Psoas muscle (tissue), 8 donors: ENCODE measurements around the gene HELZ2. TPM values are rescaled to one million over a fixed set of nuclear protein-coding genes. Genes with fewer than 3 reads are reported as not detected.
"Not testable (repeated sequence)": the region's sequence is repeated elsewhere in the genome, so short reads cannot be mapped to it uniquely, and the experiment has no call there.

Experiments used
- ATAC-seq, 4 donors: fragments of 200-7000 bp; cut with Tn5 transposase; one replicate each; pipeline ENCODE4 v1.9.1; 2020; ENCODE audit warnings: moderate library complexity in 3 of 4, mild to moderate bottlenecking in 2 of 4
- DNase-seq, 2 donors: peaks; one replicate each; pipeline ENCODE4 v3.0.0-alpha.2; 2020
- H3K27ac ChIP-seq: fragments of 200-600 bp; one replicate; pipeline ENCODE4 v1.8.0; 2022
- H3K27me3 ChIP-seq, 3 donors: fragments of 200-600 bp in 1 of 3; one replicate each; pipeline versions ENCODE4 v1.6.1 to v1.8.0; 2013 to 2022; ENCODE audit warnings: low read length in 2 of 3, mild to moderate bottlenecking in 2 of 3, moderate library complexity in 1 of 3; ENCODE audit not compliant: insufficient read depth in 3 of 3
- H3K36me3 ChIP-seq, 2 donors: fragments of 200-600 bp in 1 of 2; one replicate each; pipeline versions ENCODE4 v1.6.1 to v1.8.0; 2013 to 2022; ENCODE audit warnings: low read depth in 1 of 2, mild to moderate bottlenecking in 1 of 2, moderate library complexity in 1 of 2; ENCODE audit not compliant: insufficient read depth in 1 of 2
- H3K4me1 ChIP-seq: fragments of 200-600 bp; one replicate; pipeline ENCODE4 v1.8.0; 2022
- H3K4me3 ChIP-seq: fragments of 200-600 bp; one replicate; pipeline ENCODE4 v1.8.0; 2022; ENCODE audit warnings: mild to moderate bottlenecking
- H3K9me3 ChIP-seq: fragments of 200-600 bp; one replicate; pipeline ENCODE4 v1.8.0; 2022
- CTCF ChIP-seq: fragments of 200-600 bp; IDR thresholded peaks from one replicate; pipeline ENCODE4 v1.8.0; 2022; ENCODE audit warnings: antibody characterized with exemption
- WGBS, 3 donors: extraction: QIAGEN DNeasy Blood & Tissue Kit; methylation state at CpG; one replicate each; pipeline versions ENCODE4 v1.1.6 to v1.1.7; 2013; 5-methylcytosine and 5-hydroxymethylcytosine counted together
- intact Hi-C, 2 donors: fragments of 100-400 bp; cut with DNase I; formaldehyde crosslinking; loops; one replicate each; pipeline versions ENCODE4 v1.11.0 to v1.14.2; 2022
- polyA plus RNA-seq, 3 donors: library from polyadenylated mRNA; stranded (reverse); fragments of 200-250 nt; gene quantifications; one replicate each; pipeline ENCODE4 v1.2.3, GENCODE V29; 2013
- total RNA-seq, 4 donors: library from RNA; stranded (reverse); fragmentation: NEBNext Ultra II Directional in 2 of 4; extraction: Animal tissue kit (Norgen Biotek cat#: 25700) in 2 of 4; gene quantifications; one replicate each; pipeline versions ENCODE4 v1.2.1 to v1.2.4, GENCODE V29; 2021 to 2023
- donor health status: healthy with polysubstance abuse.
- donor health status: DM: no; HTN: no; CAD: no; lungs with moderate emphysema.
- donor health status: Bipolar disorder and iron deficiency.
- donor health status: healthy.
- donor health status: DM: yes; HTN: yes; CAD: no.
- donor health status: DM: no; HTN: no; CAD: no.
- donor health status: DM: no; HTN: no; CAD: no.
- donor health status: DM: yes; HTN: yes; CAD: no.

The HELZ2 gene
- total and polyA plus RNA-seq, 7 donors, result 0.82 to 8.0 (median 3.5) TPM

DNA sequence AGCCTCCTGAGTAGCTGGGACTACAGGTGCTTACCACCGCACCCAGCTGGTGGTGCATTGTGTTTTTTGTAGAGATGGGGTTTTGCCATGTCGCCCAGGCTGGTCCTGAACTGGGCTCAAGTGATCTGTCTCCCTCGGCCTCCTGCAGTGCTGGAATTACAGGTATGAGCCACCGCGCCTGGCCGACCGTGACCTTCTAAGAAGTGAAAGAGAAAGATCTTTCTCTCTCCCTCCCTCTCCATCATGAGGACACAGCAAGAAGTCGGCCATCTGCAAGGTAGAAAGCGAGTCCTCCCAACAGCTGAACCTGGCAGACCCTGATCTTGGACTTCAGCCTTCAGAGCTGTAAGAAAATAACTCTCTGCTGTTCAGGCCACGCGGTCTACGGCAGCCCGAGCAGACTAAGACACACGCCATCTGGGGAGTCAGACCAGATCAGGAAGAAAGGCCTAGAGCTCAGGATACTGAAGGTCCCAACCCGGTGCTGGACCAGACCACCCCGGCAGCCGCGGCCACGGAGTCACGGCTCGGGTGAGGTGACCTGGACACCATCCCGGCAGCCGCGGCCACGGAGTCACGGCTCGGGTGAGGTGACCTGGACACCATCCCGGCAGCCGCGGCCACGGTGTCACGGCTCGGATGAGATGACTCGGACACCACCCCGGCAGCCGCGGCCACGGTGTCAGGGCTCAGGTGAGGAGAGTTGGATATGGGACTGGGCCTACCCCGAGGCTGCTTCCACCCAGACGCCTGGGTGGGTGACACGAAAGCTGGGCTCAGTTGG lies 43.2 kb upstream of the HELZ2 start:
- H3K27me3 ChIP-seq, result no peaks in the 10 kb centered on the region
- no peak overlapping the region for H3K27ac ChIP-seq
- intact Hi-C loops, result no loop called here
- DNase-seq, result no peak
- WGBS, 3 donors, result 91 to 94% (median 93%) methylated on average over 41 of the region's 41 CpGs
- no peak for TF ChIP-seq CTCF
- H3K4me1 ChIP-seq, result no peaks in the 10 kb centered on the region
- H3K4me3 ChIP-seq, result no peak overlapping the region
- no peak for ATAC-seq
- peaks cover 2 to 44% of the 10 kb centered on the region in 2 donors for H3K36me3 ChIP-seq
- no peaks in the 10 kb centered on the region for H3K9me3 ChIP-seq

- not testable (repeated sequence) for H3K27me3 ChIP-seq, DNase-seq, H3K4me1 ChIP-seq, H3K4me3 ChIP-seq, H3K27ac ChIP-seq, H3K9me3 ChIP-seq
- peaks cover 2 to 39% of the 10 kb centered on the region in 2 donors for H3K36me3 ChIP-seq
- TF ChIP-seq CTCF, result peak; percentile 15
- 81 to 94% (median 83%) methylated on average over 15 to 18 of the region's 18 CpGs for WGBS, 3 donors
- ATAC-seq, result peak in 1 of 4 donors; percentile 38
- intact Hi-C loops, result loop anchor here (2.0 to 5.0 kb wide), 2 partner anchors 75 to 77 kb away; partner anchors contain the start of gene PTK6 (in 1 of the 2)
Observed at GRCh38 chr20:63613863-63614594, 40.0 kb upstream of the HELZ2 start.

DNA sequence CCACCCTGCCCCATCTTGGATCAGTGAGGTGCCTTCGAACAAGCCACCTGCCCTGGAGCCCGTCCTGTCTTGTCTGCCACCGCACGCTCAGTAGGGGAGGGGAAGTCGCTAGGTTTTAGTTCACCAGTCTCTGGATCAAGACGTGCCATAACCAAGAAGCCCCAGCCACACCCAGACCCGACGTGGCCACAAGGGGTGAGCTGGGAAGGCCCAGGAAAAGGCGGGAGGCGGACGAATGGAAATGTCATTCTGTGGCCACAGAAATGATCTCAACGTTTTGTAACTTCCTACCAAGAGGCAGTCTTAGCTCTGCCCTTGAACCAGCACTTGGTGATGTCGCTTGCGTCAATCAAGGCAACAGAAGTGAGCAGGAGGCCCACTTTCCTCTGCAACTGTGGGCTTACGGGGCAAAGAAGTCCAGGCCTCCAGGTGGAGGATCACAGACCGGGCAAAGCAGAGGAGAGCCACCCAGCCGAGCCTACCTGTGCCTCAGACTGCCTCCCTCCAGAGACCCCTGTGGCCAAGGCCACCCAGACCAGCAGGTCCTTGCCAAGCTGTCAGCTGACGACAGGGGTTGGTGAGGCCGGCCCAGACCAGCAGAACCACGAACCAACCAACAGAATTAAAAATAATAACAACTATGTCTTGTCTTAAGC lies 38.4 kb upstream of the HELZ2 start:
- Histone ChIP-seq H3K4me3 (no peak overlapping the region), H3K36me3 (peaks cover 0 to 22% of the 10 kb centered on the region in 2 donors), H3K27me3 (no peaks in the 10 kb centered on the region), H3K9me3 (no peaks in the 10 kb centered on the region), H3K27ac (no peak overlapping the region), H3K4me1 (no peaks in the 10 kb centered on the region)
- ATAC-seq (peak in 1 of 4 donors; percentile 15), DNase-seq (no peak)
- no peak for TF ChIP-seq CTCF
- WGBS, 3 donors, result 81 to 83% (median 81%) methylated on average over 20 of the region's 20 CpGs
- intact Hi-C loops, result loop anchor here (2.0 to 5.0 kb wide), 2 partner anchors 74 to 75 kb away; partner anchors contain the start of gene PTK6 (in 1 of the 2)

- no peak for TF ChIP-seq CTCF
- H3K4me3 ChIP-seq, result no peak overlapping the region
- H3K9me3 ChIP-seq, result no peaks in the 10 kb centered on the region
- DNase-seq (no peak), ATAC-seq (no peak)
- WGBS, 3 donors, result 87 to 90% (median 90%) methylated on average over 10 of the region's 10 CpGs
- peaks cover 0 to 15% of the 10 kb centered on the region in 2 donors for H3K36me3 ChIP-seq
- no peaks in the 10 kb centered on the region for H3K4me1 ChIP-seq
- no peak overlapping the region for H3K27ac ChIP-seq
- intact Hi-C loops, result loop anchor here (2.0 to 5.0 kb wide), 2 partner anchors 73 to 74 kb away; partner anchors contain the start of gene PTK6 (in 1 of the 2)
- H3K27me3 ChIP-seq, result no peaks in the 10 kb centered on the region
Observed at GRCh38 chr20:63611646-63612045, 37.6 kb upstream of the HELZ2 start.
